OCI-LY3 (cell line): ENCODE measurements around the gene ARHGDIB.

Experiments used
- H2AFZ ChIP-seq: fragments of 200-600, 300-600 bp; shearing (Covaris generic); 2 replicates; pipeline ENCODE4 v1.6.0; 2014; ENCODE audit warnings: antibody characterized with exemption, low read depth, low read length
- H3K27ac ChIP-seq: fragments of 200-600, 300-600 bp; sonication (generic); 2 replicates; pipeline ENCODE4 v1.5.1; 2014; ENCODE audit warnings: mild to moderate bottlenecking, low read length, moderate library complexity, mixed read lengths
- H3K27me3 ChIP-seq: fragments of 200-600, 300-600 bp; sonication (generic); 2 replicates; pipeline ENCODE4 v1.6.1; 2014; ENCODE audit warnings: low read depth, low read length, mixed read lengths
- H3K36me3 ChIP-seq: fragments of 200-600, 300-600 bp; sonication (generic); replicated peaks from 2 replicates; pipeline ENCODE3; 2014; ENCODE audit warnings: low read depth, low read length, mixed read lengths
- H3K4me1 ChIP-seq: fragments of 300-600, 200-600 bp; sonication (generic); 2 replicates; pipeline ENCODE4 v1.6.1; 2014; ENCODE audit warnings: low read length, mixed read lengths
- H3K4me2 ChIP-seq: fragments of 200-600, 300-600 bp; sonication (generic); 2 replicates; pipeline ENCODE4 v1.6.1; 2014; ENCODE audit warnings: low read length, mixed read lengths
- H3K4me3 ChIP-seq: fragments of 300-600, 200-600 bp; sonication (generic); 2 replicates; pipeline ENCODE4 v1.5.1; 2014; ENCODE audit warnings: antibody characterized with exemption, mild to moderate bottlenecking, low read length, moderate library complexity
- H3K79me2 ChIP-seq: fragments of 300-600, 200-600 bp; shearing (Covaris generic); 2 replicates; pipeline ENCODE4 v1.6.1; 2014; ENCODE audit warnings: mild to moderate bottlenecking, low read length, mixed read lengths
- H3K9ac ChIP-seq: fragments of 300-600, 200-600 bp; shearing (Covaris generic); 2 replicates; pipeline ENCODE4 v1.6.0; 2014; ENCODE audit warnings: mild to moderate bottlenecking, low read length, moderate library complexity
- H3K9me3 ChIP-seq: fragments of 200-600, 300-600 bp; shearing (Covaris generic); 2 replicates; pipeline ENCODE4 v1.6.1; 2014; ENCODE audit warnings: low read length, mixed read lengths; ENCODE audit not compliant: insufficient read depth
- H4K20me1 ChIP-seq: fragments of 200-600, 300-600 bp; sonication (generic); 2 replicates; pipeline ENCODE4 v1.6.1; 2016; ENCODE audit warnings: low read length, mixed read lengths; ENCODE audit not compliant: insufficient read depth
- CTCF ChIP-seq: fragments of 200-600, 300-600 bp; sonication (generic); IDR thresholded peaks from 2 replicates; pipeline ENCODE4 v1.5.1; 2014; ENCODE audit warnings: antibody characterized with exemption, low read length, low read depth
- EZH2phosphoT487 ChIP-seq: fragments of 200-600 bp; shearing (Covaris generic); IDR thresholded peaks from 2 replicates; pipeline ENCODE4 v1.6.1; 2018; ENCODE audit warnings: antibody characterized with exemption, mixed run types, low read depth

ARHGDIB gene

DNA sequence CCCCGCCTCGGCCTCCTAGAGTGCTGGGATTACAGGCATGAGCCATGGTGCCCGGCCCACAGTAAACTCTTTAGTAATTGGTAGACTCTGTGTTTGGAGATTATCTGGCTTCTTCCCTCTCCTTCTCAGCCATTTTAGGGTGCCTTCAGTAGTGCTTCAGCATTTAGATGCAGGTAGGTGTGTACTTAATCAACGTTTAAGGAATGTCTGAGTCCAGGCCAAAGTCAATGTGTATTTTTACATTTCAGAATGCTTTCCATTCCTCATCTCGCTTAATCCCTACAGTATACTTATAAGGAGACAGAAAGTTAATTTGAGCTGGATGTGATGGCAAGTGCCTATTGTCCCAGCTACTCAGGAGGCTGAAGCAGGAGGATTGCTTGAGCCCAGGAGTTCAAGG is 55.3 kb downstream of the ARHGDIB start:
- H3K36me3 ChIP-seq = peaks cover 2% of the 10 kb centered on the region
- no peak for TF ChIP-seq CTCF
- TF ChIP-seq EZH2phosphoT487 = no peak

DNA sequence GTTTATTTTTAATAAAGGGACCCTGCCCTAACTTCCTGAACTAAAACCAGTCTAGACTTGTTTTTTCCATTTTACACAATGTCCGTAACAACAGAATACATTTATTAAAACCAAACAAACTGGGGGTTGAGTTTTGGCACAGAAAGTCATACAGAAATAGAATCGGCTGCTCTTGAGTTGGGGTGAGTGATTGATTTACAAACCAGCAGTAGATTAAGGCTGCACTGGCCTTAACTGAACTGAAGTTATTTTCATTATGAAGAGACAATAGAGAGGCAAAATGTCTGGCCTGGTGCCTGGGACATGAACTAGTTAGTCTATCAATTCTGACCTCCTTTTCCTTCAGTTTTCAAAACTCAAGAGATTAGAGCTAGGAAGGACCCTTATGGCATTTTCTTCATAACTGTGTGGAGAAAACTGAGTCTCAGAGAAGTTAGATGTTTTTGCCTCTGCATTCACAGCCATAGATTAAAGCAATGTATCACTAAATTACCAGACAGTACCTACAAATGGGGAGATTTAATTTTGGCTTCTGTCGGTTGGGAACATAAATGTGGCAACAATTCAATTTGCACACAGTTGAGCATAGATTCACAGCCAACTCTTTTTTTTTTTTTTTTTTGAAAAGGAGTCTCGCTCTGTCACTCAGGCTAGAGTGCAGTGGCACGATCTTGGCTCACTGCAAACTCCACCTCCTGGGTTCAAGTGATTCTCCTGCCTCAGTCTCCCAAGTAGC is 56.0 kb downstream of the ARHGDIB start:
- Histone ChIP-seq H3K4me3 (no peak overlapping the region), H3K9ac (no peak overlapping the region), H3K27me3 (no peaks in the 10 kb centered on the region), H3K36me3 (no peaks in the 10 kb centered on the region), H2AFZ (no peak overlapping the region), H4K20me1 (no peaks in the 10 kb centered on the region), H3K4me1 (peaks cover 7% of the 10 kb centered on the region), H3K79me2 (no peaks in the 10 kb centered on the region), H3K4me2 (no peak overlapping the region), H3K9me3 (no peaks in the 10 kb centered on the region), H3K27ac (no peak overlapping the region)
- TF ChIP-seq CTCF (no peak), EZH2phosphoT487 (no peak)

More for the DNA sequence above, 55.3 kb downstream of the ARHGDIB start:
- Histone ChIP-seq H4K20me1 (no peaks in the 10 kb centered on the region), H2AFZ (no peak overlapping the region), H3K4me3 (no peak overlapping the region), H3K9ac (no peak overlapping the region), H3K27me3 (no peaks in the 10 kb centered on the region), H3K79me2 (no peaks in the 10 kb centered on the region), H3K9me3 (no peaks in the 10 kb centered on the region), H3K4me2 (no peak overlapping the region), H3K4me1 (peaks cover 7% of the 10 kb centered on the region), H3K27ac (no peak overlapping the region)

DNA sequence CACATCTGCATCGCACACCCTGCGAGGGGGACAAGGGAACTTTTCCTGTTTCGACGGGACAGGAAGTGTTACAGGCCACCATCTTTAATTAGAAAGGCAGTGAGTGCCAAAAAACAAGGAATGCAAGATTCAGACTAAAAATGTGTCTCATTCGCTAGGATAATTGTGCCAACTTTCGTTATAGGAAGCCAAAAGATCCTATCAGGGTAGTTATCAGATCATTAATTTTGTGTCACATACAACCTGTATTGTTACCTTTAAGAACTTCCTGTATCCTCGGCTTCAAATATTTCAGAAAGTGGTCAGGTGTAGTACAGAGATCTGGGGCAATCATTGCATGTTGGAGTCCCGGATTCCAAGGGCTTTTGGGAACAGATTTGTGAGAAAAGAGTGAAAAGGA is 56.5 kb downstream of the ARHGDIB start:
- no peaks in the 10 kb centered on the region for H3K27me3 ChIP-seq
- TF ChIP-seq EZH2phosphoT487 (no peak), CTCF (no peak)
- H2AFZ ChIP-seq = no peak overlapping the region
- H3K27ac ChIP-seq = no peak overlapping the region
- H4K20me1 ChIP-seq = no peaks in the 10 kb centered on the region
- no peaks in the 10 kb centered on the region for H3K36me3 ChIP-seq
- H3K79me2 ChIP-seq = no peaks in the 10 kb centered on the region
- peaks cover 7% of the 10 kb centered on the region for H3K4me1 ChIP-seq
- H3K9me3 ChIP-seq = no peaks in the 10 kb centered on the region
- no peak overlapping the region for H3K9ac ChIP-seq
- H3K4me3 ChIP-seq = no peak overlapping the region
- H3K4me2 ChIP-seq = no peak overlapping the region

- Histone ChIP-seq H3K9ac (no peak overlapping the region), H3K4me2 (no peak overlapping the region), H2AFZ (no peak overlapping the region), H3K9me3 (no peaks in the 10 kb centered on the region), H3K4me3 (no peak overlapping the region), H3K27me3 (no peaks in the 10 kb centered on the region), H3K4me1 (peaks cover 7% of the 10 kb centered on the region), H3K27ac (no peak overlapping the region), H3K36me3 (no peaks in the 10 kb centered on the region), H4K20me1 (no peaks in the 10 kb centered on the region), H3K79me2 (no peaks in the 10 kb centered on the region)
- TF ChIP-seq CTCF = no peak
- TF ChIP-seq EZH2phosphoT487 = no peak
Observed at GRCh38 chr12:14903386-14904098, 57.9 kb downstream of the ARHGDIB start.
